ENCODE data around the gene BCLAF1. TPM values are rescaled to one million over a fixed set of nuclear protein-coding genes. Genes with fewer than 3 reads are reported as not detected.

The BCLAF1 gene
- polyA plus RNA-seq, 1 experiment, result 117 TPM

- CTCF ChIA-PET, result interaction anchor here (1.5 kb wide), 1 partner anchor 43 kb away, joined by 6 read pairs; no protein-coding TSS in a partner anchor
- Histone ChIP-seq H3K4me3 (ENCODE audit: low read depth, low read length) (no peak overlapping the region), H3K27ac (ENCODE audit: low read depth, low read length) (no peak overlapping the region), H3K9me3 (ENCODE audit: control insufficient read depth, insufficient read depth, low read length) (no peaks in the 10 kb centered on the region), H3K27me3 (ENCODE audit: control insufficient read depth, insufficient read depth, low read length) (no peaks in the 10 kb centered on the region)
- TF ChIP-seq, protein P1, sequence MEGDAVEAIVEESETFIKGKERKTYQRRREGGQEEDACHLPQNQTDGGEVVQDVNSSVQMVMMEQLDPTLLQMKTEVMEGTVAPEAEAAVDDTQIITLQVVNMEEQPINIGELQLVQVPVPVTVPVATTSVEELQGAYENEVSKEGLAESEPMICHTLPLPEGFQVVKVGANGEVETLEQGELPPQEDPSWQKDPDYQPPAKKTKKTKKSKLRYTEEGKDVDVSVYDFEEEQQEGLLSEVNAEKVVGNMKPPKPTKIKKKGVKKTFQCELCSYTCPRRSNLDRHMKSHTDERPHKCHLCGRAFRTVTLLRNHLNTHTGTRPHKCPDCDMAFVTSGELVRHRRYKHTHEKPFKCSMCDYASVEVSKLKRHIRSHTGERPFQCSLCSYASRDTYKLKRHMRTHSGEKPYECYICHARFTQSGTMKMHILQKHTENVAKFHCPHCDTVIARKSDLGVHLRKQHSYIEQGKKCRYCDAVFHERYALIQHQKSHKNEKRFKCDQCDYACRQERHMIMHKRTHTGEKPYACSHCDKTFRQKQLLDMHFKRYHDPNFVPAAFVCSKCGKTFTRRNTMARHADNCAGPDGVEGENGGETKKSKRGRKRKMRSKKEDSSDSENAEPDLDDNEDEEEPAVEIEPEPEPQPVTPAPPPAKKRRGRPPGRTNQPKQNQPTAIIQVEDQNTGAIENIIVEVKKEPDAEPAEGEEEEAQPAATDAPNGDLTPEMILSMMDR (IDR thresholded peaks at IDR 0.05; ENCODE audit: low read depth, low read length), result no peak
- DNase-seq (ENCODE audit: low read depth, low spot score), result no peak
- POLR2A ChIA-PET, result interaction anchor here (1.1 to 1.8 kb wide), 2 partner anchors 15 to 19 kb away, joined by 3 to 8 read pairs; partner anchors contain the start of gene BCLAF1
Observed at GRCh38 chr6:136274062-136274461, 15.6 kb downstream of the BCLAF1 start.

GRCh38 chr6:136265101-136265500 is 24.5 kb downstream of the BCLAF1 start:
- Histone ChIP-seq H3K27me3 (ENCODE audit: control insufficient read depth, insufficient read depth, low read length) (no peaks in the 10 kb centered on the region), H3K27ac (ENCODE audit: low read depth, low read length) (no peak overlapping the region), H3K4me3 (ENCODE audit: low read depth, low read length) (no peak overlapping the region), H3K9me3 (ENCODE audit: control insufficient read depth, insufficient read depth, low read length) (no peaks in the 10 kb centered on the region)
- CTCF ChIA-PET, result no interaction called here
- POLR2A ChIA-PET, result no interaction called here
- TF ChIP-seq, protein P1 (IDR thresholded peaks at IDR 0.05; ENCODE audit: low read depth, low read length), result no peak
- no peak for DNase-seq (ENCODE audit: low read depth, low spot score)

- H3K27ac ChIP-seq (ENCODE audit: low read depth, low read length), result no peak overlapping the region
- DNase-seq (ENCODE audit: low read depth, low spot score), result no peak
- H3K27me3 ChIP-seq (ENCODE audit: control insufficient read depth, insufficient read depth, low read length), result no peaks in the 10 kb centered on the region
- H3K9me3 ChIP-seq (ENCODE audit: control insufficient read depth, insufficient read depth, low read length), result no peaks in the 10 kb centered on the region
- POLR2A ChIA-PET, result interaction anchor here (0.9 to 1.6 kb wide), 2 partner anchors 12 to 26 kb away, joined by 4 to 5 read pairs; partner anchors contain the start of gene BCLAF1
- CTCF ChIA-PET, result interaction anchor here (0.9 kb wide), 1 partner anchor 12 kb away, joined by 3 read pairs; no protein-coding TSS in a partner anchor
- H3K4me3 ChIP-seq (ENCODE audit: low read depth, low read length), result no peak overlapping the region
- TF ChIP-seq, protein P1 (IDR thresholded peaks at IDR 0.05; ENCODE audit: low read depth, low read length), result no peak
Observed at GRCh38 chr6:136262940-136263339, 26.7 kb downstream of the BCLAF1 start.

- ChIA-PET POLR2A (interaction anchor here (0.7 kb wide), 1 partner anchor 19 kb away, joined by 3 read pairs; no protein-coding TSS in a partner anchor), CTCF (no interaction called here)
- Histone ChIP-seq H3K4me3 (ENCODE audit: low read depth, low read length) (no peak overlapping the region), H3K27ac (ENCODE audit: low read depth, low read length) (no peak overlapping the region), H3K27me3 (ENCODE audit: control insufficient read depth, insufficient read depth, low read length) (no peaks in the 10 kb centered on the region), H3K9me3 (ENCODE audit: control insufficient read depth, insufficient read depth, low read length) (no peaks in the 10 kb centered on the region)
- DNase-seq (ENCODE audit: low read depth, low spot score), result no peak
- TF ChIP-seq, protein P1 (IDR thresholded peaks at IDR 0.05; ENCODE audit: low read depth, low read length), result no peak
Observed at GRCh38 chr6:136254851-136255466, 34.7 kb downstream of the BCLAF1 start.

DNA sequence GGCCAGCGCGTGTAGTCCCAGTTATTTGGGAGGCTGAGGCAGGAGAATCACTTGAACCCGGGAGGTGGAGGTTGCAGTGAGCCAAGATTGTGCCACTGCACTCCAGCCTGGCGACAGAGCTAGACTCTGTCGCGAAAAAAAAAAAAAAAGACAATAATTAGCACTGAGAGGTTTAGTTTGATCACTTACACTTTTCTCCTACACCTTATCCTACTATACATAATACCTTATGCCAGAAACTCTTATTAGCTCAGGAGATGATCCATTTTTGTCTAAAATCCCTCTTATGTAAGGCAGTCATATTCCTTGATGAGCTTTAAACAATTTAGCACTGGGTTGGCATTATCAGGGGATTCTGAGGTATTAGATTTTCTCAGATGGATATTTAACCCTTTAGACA is 35.9 kb downstream of the BCLAF1 start:
- Histone ChIP-seq H3K27ac (ENCODE audit: low read depth, low read length) (no peak overlapping the region), H3K4me3 (ENCODE audit: low read depth, low read length) (no peak overlapping the region), H3K9me3 (ENCODE audit: control insufficient read depth, insufficient read depth, low read length) (no peaks in the 10 kb centered on the region), H3K27me3 (ENCODE audit: control insufficient read depth, insufficient read depth, low read length) (no peaks in the 10 kb centered on the region)
- CTCF ChIA-PET, result interaction anchor here (0.9 kb wide), 1 partner anchor 28 kb away, joined by 7 read pairs; no protein-coding TSS in a partner anchor
- TF ChIP-seq, protein P1 (IDR thresholded peaks at IDR 0.05; ENCODE audit: low read depth, low read length), result no peak
- DNase-seq (ENCODE audit: low read depth, low spot score), result no peak
- POLR2A ChIA-PET, result interaction anchor here (0.7 kb wide), 2 partner anchors 18 to 20 kb away, joined by 3 to 4 read pairs; no protein-coding TSS in a partner anchor

Data from AG04450 (cell line).